Endothelial cell of umbilical vein (primary cell): ENCODE measurements around the gene RAB44. TPM values are rescaled to one million over a fixed set of nuclear protein-coding genes. Genes with fewer than 3 reads are reported as not detected.

ENCODE experiments used
- BruUV-seq: library from RNA; stranded (reverse); fragments of 400-500 nt; replicated peaks from 2 replicates; lab custom pipeline; 2021; lab: Mats Ljungman, UMichigan
- CTCF ChIA-PET: fragments of 300-600, 350-600 bp; sonication (Branson Sonifier 250); formaldehyde crosslinking; loops from one replicate; lab custom pipeline; 2021; ENCODE audit warnings: antibody characterized with exemption, inconsistent platforms; lab: Charles Lee
- POLR2A ChIA-PET: fragments of 300-600, 350-600 bp; sonication (Branson Sonifier 250); formaldehyde crosslinking; loops from one replicate; lab custom pipeline; 2021; ENCODE audit warnings: antibody characterized with exemption, inconsistent platforms; lab: Charles Lee
- DNase-seq: peaks from one replicate; pipeline ENCODE4 v3.0.0-alpha.2; 2011; ENCODE audit warnings: low read depth, low spot score
- FAIRE-seq: peaks from 2 replicates; lab custom pipeline; 2011; peaks lifted over from hg19 to GRCh38; lab: Jason Lieb, UNC
- H2AFZ ChIP-seq: 2 replicates; pipeline ENCODE4 v1.6.0; 2012; ENCODE audit warnings: low read depth, low read length, control low read depth, inconsistent platforms
- H3K27ac ChIP-seq: 2 replicates; pipeline ENCODE4 v1.5.1; 2011; ENCODE audit warnings: low read depth, mild to moderate bottlenecking, control low read depth, low read length, moderate library complexity; ENCODE audit not compliant: insufficient read depth
- H3K27me3 ChIP-seq, 2 experiments: 2 replicates each; pipeline versions ENCODE4 v1.6.0 to v1.6.1; 2011; ENCODE audit warnings: low read length in 2 of 2, mixed read lengths in 1 of 2; ENCODE audit not compliant: control insufficient read depth in 2 of 2, insufficient read depth in 2 of 2
- H3K36me3 ChIP-seq, 2 experiments: 2 replicates in 1 of 2; 3 replicates in 1 of 2; pipeline ENCODE4 v1.5.1; 2011; ENCODE audit warnings: low read length in 2 of 2, mild to moderate bottlenecking in 1 of 2, moderate library complexity in 1 of 2; ENCODE audit not compliant: control insufficient read depth in 2 of 2, insufficient read depth in 2 of 2; ENCODE audit errors: extremely low read depth in 1 of 2
- H3K4me1 ChIP-seq: 3 replicates; pipeline ENCODE4 v1.5.1; 2011; ENCODE audit warnings: mild to moderate bottlenecking, low read length; ENCODE audit not compliant: control insufficient read depth, insufficient read depth; ENCODE audit errors: extremely low read depth
- H3K4me2 ChIP-seq: 2 replicates; pipeline ENCODE4 v1.6.1; 2011; ENCODE audit warnings: low read length, control low read depth, mixed read lengths; ENCODE audit not compliant: insufficient read depth
- H3K4me3 ChIP-seq, 3 experiments: fragments of 200-600 bp in 1 of 3; sonication (generic), shearing (Covaris generic) in 1 of 3; replicated peaks in 1 of 3; 2 replicates each; pipeline ENCODE4 v1.5.1; 2011 to 2016; ENCODE audit warnings: control low read depth in 3 of 3, low read length in 3 of 3, mild to moderate bottlenecking in 2 of 3, inconsistent platforms in 1 of 3, low read depth in 1 of 3, moderate library complexity in 1 of 3; ENCODE audit not compliant: insufficient read depth in 1 of 3
- H3K79me2 ChIP-seq: 2 replicates; pipeline ENCODE4 v1.6.0; 2012; ENCODE audit warnings: low read length, inconsistent platforms; ENCODE audit not compliant: control insufficient read depth, insufficient read depth
- H3K9ac ChIP-seq: replicated peaks from 2 replicates; pipeline ENCODE3; 2011; ENCODE audit warnings: low read length, control low read depth; ENCODE audit not compliant: insufficient read depth; ENCODE audit errors: extremely low read depth
- H3K9me1 ChIP-seq: replicated peaks from 3 replicates; pipeline ENCODE4 v1.6.0; 2011; ENCODE audit warnings: mild to moderate bottlenecking, low read length; ENCODE audit not compliant: control insufficient read depth, insufficient read depth; ENCODE audit errors: extremely low read depth
- H3K9me3 ChIP-seq: replicated peaks from 2 replicates; pipeline ENCODE4 v1.5.1; 2012; ENCODE audit warnings: low read length, inconsistent platforms; ENCODE audit not compliant: control insufficient read depth, insufficient read depth
- H4K20me1 ChIP-seq: replicated peaks from 2 replicates; pipeline ENCODE3; 2011; ENCODE audit warnings: mild to moderate bottlenecking, low read length; ENCODE audit not compliant: control insufficient read depth, insufficient read depth; ENCODE audit errors: extremely low read depth
- CTCF ChIP-seq, 2 donors: IDR thresholded peaks; 1 replicate in 1 of 2; 2 replicates in 1 of 2; pipeline ENCODE4 v1.5.1; 2011; ENCODE audit warnings: low read length in 2 of 2, mild to moderate bottlenecking in 2 of 2, moderate library complexity in 2 of 2, control low read depth in 1 of 2, inconsistent platforms in 1 of 2, low read depth in 1 of 2; ENCODE audit not compliant: insufficient read depth in 1 of 2; ENCODE audit errors: extremely low read depth in 1 of 2
- EZH2 ChIP-seq: IDR thresholded peaks from 2 replicates; pipeline ENCODE4 v1.6.1; 2012; ENCODE audit warnings: borderline replicate concordance, low read depth, mild to moderate bottlenecking, moderate library complexity, low read length, inconsistent platforms; ENCODE audit not compliant: severe bottlenecking
- FOS ChIP-seq: IDR thresholded peaks from 2 replicates; pipeline ENCODE4 v1.6.1; 2011; ENCODE audit warnings: mild to moderate bottlenecking, low read length, moderate library complexity, borderline replicate concordance; ENCODE audit not compliant: insufficient read depth
- GATA2 ChIP-seq: IDR thresholded peaks from 2 replicates; pipeline ENCODE4 v1.7.0; 2011; ENCODE audit warnings: low read depth, mild to moderate bottlenecking, moderate library complexity, mixed read lengths, low read length; ENCODE audit not compliant: insufficient read length, insufficient read depth
- JUN ChIP-seq: IDR thresholded peaks from 2 replicates; pipeline ENCODE4 v1.6.1; 2011; ENCODE audit warnings: borderline replicate concordance, low read depth; ENCODE audit not compliant: insufficient read length, insufficient read depth
- MAX ChIP-seq: IDR thresholded peaks from 2 replicates; pipeline ENCODE4 v1.6.1; 2011; ENCODE audit not compliant: insufficient read depth, insufficient read length
- MYC ChIP-seq: IDR thresholded peaks from one replicate; pipeline ENCODE4 v1.6.1; 2011; ENCODE audit warnings: mild to moderate bottlenecking, low read depth, low read length
- POLR2A ChIP-seq: IDR thresholded peaks from 2 replicates; pipeline ENCODE4 v1.6.1; 2012; ENCODE audit warnings: low read depth, mild to moderate bottlenecking, control low read depth, low read length
- POLR2AphosphoS5 ChIP-seq: IDR thresholded peaks from 2 replicates; pipeline ENCODE4 v1.6.1; 2012; ENCODE audit warnings: low read depth, mild to moderate bottlenecking, control low read depth, low read length, moderate library complexity; ENCODE audit not compliant: insufficient read depth
- dilution Hi-C: fragments of 300-500 bp; cut with MboI; formaldehyde crosslinking; loops from one replicate; pipeline ENCODE4 v1.15.0; 2019; ENCODE audit warnings: low sequenced_read_pairs; ENCODE audit not compliant: extremely low pct_ligation_motif_present
- intact Hi-C: fragments of 100-400 bp; cut with micrococcal nuclease; formaldehyde crosslinking; loops from one replicate; pipeline ENCODE4 v1.10.0; 2022
- polyA plus RNA-seq, 4 experiments: library from polyadenylated mRNA; depleted of rRNA in 3 of 4; stranded (reverse) in 3 of 4; unstranded in 1 of 4; fragments of >200 nt; gene quantifications; 2 replicates each; pipeline versions ENCODE4 v1.2.1 to v1.2.3, GENCODE V29; 2011 to 2012; ENCODE audit warnings: missing spikeins in 1 of 4
- total RNA-seq: library from RNA; stranded (reverse); gene quantifications from 2 replicates; pipeline ENCODE4 v1.2.3, GENCODE V29; 2021

The RAB44 gene
- total and polyA plus RNA-seq, 2 donors (not counting 3 experiments of a cell fraction or from before 2014, with no cell fraction given): 0.03 to 0.11 TPM

- TF ChIP-seq GATA2 (no peak), MYC (no peak), JUN (no peak), POLR2AphosphoS5 (no peak), MAX (no peak), CTCF (IDR thresholded peaks at IDR 0.05; ENCODE audit: extremely low read depth in 1 of 2, insufficient read depth in 1 of 2, low read depth in 1 of 2, low read length in 2 of 2) (no peak), FOS (no peak), EZH2 (no peak), POLR2A (no peak)
- H3K27me3 ChIP-seq: peaks cover 19 to 25% of the 10 kb centered on the region in 2 experiments
- dilution Hi-C loops: no loop called here
- BruUV-seq: no TSS peak
- intact Hi-C loops: no loop called here
- no peak overlapping the region for H3K9ac ChIP-seq
- no peaks in the 10 kb centered on the region for H3K36me3 ChIP-seq
- no peak overlapping the region for H3K27ac ChIP-seq
- FAIRE-seq (no peak), DNase-seq (no peak)
- no peak overlapping the region for H3K4me3 ChIP-seq
- ChIA-PET POLR2A (no interaction called here), CTCF (no interaction called here)
- no peaks in the 10 kb centered on the region for H3K79me2 ChIP-seq
- H3K9me3 ChIP-seq: no peaks in the 10 kb centered on the region
- H3K4me1 ChIP-seq: no peaks in the 10 kb centered on the region
- H4K20me1 ChIP-seq: no peaks in the 10 kb centered on the region
- no peaks in the 10 kb centered on the region for H3K9me1 ChIP-seq
- no peak overlapping the region for H2AFZ ChIP-seq
- H3K4me2 ChIP-seq: no peak overlapping the region
These were observed 39.6 kb upstream of the RAB44 start for GRCh38 chr6:36657942-36658544.
